Measurements from ENCODE around the gene EPB41L2.
A peak's percentile ranks its signal among the peaks of the same experiment; 100 is the strongest.

Gene EPB41L2

GRCh38 chr6:130872250-130873095, 190.6 kb downstream of the EPB41L2 start:
- H3K4me2 ChIP-seq, result peak overlapping the region; percentile 79; the same call in 1 of the 2 replicates
- H3K4me3 ChIP-seq (IDR thresholded peaks at IDR 0.05; ENCODE audit: insufficient read depth, low read depth, low read length), result no peak overlapping the region
- no peaks in the 10 kb centered on the region for H4K20me1 ChIP-seq (ENCODE audit: insufficient read depth)
- no peaks in the 10 kb centered on the region for H3K27me3 ChIP-seq (ENCODE audit: insufficient read depth, low read depth)
- no peak overlapping the region for H2AFZ ChIP-seq (ENCODE audit: low read depth)
- no peak overlapping the region for H3K9ac ChIP-seq
- no peaks in the 10 kb centered on the region for H3K79me2 ChIP-seq (ENCODE audit: insufficient read depth, low read depth)
- H3K36me3 ChIP-seq (ENCODE audit: insufficient read depth), result no peaks in the 10 kb centered on the region
- peaks cover 49% of the 10 kb centered on the region for H3K4me1 ChIP-seq (ENCODE audit: low read depth, poor library complexity, severe bottlenecking)
- H3K27ac ChIP-seq, result no peak overlapping the region
- TF ChIP-seq CTCF (conservative IDR thresholded peaks at IDR 0.05; ENCODE audit: low read depth, low read length), result peak; percentile 96

DNA sequence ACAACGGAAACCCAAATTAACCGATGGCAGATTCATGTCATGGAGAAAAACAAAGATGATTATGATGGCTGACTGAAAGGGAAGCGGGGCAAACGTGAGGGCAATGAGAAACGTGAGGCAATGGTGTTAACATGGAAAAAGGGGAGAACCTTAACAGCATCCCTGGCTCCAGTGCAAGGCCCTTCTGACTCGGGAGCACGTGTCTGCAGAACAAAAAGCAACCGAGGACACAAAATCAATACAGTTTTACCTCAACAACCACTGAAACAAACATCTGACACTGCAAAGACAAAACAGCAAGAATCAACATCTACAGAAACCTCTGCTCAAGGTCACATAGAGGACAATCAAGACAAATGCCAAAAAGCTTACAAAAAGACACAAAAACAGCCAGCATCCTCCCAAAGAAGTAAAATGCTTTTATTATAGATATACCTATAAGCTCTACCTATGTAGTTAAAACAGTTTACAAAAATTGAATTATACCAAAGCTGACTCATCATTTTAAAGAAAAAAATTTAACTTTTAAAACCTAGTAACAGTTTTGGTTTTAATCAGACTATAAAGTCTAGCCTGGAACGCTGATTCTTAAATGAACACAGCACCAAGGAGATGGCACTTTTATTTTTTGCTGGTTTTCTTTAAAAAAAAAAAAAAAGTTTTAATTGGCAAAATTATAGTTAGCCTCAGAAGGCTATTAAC, 192.7 kb downstream of the EPB41L2 start:
- peak overlapping the region; percentile 71 for H3K27ac ChIP-seq
- TF ChIP-seq CTCF (conservative IDR thresholded peaks at IDR 0.05; ENCODE audit: low read depth, low read length), result no peak
- H3K36me3 ChIP-seq (ENCODE audit: insufficient read depth), result no peaks in the 10 kb centered on the region
- H3K9ac ChIP-seq, result peak overlapping the region; percentile 42; the same call in 1 of the 2 replicates
- peak overlapping the region; percentile 79 for H3K4me2 ChIP-seq
- H3K79me2 ChIP-seq (ENCODE audit: insufficient read depth, low read depth), result no peaks in the 10 kb centered on the region
- no peak overlapping the region for H2AFZ ChIP-seq (ENCODE audit: low read depth)
- peaks cover 68% of the 10 kb centered on the region for H3K4me1 ChIP-seq (ENCODE audit: low read depth, poor library complexity, severe bottlenecking)
- H3K27me3 ChIP-seq (ENCODE audit: insufficient read depth, low read depth), result no peaks in the 10 kb centered on the region
- no peak overlapping the region for H3K4me3 ChIP-seq (IDR thresholded peaks at IDR 0.05; ENCODE audit: insufficient read depth, low read depth, low read length)
- H4K20me1 ChIP-seq (ENCODE audit: insufficient read depth), result no peaks in the 10 kb centered on the region

DNA sequence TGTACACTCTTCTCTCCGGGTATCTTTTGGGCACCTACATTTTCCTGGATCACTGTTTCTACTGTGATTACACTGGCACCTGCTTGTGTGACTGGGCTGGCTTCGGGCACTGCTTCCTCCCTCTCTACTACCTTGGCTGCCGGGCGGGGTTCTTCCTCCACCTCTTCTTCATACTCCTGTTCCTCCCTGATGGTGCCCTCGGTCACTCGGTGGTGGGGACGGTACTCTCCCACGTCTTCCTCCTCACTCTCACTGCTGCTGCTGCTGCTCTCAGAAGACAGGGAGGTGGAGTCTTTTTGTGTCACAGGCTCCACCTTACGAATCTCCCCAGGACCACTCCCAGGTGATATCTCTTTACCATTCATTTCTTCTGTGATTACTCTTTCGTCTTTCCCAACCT, 193.4 kb downstream of the EPB41L2 start:
- no peak overlapping the region for H3K4me3 ChIP-seq (IDR thresholded peaks at IDR 0.05; ENCODE audit: insufficient read depth, low read depth, low read length)
- peak overlapping the region; percentile 79 for H3K4me2 ChIP-seq
- no peaks in the 10 kb centered on the region for H3K36me3 ChIP-seq (ENCODE audit: insufficient read depth)
- peak overlapping the region; percentile 42; the same call in 1 of the 2 replicates for H3K9ac ChIP-seq
- peaks cover 75% of the 10 kb centered on the region for H3K4me1 ChIP-seq (ENCODE audit: low read depth, poor library complexity, severe bottlenecking)
- H3K27me3 ChIP-seq (ENCODE audit: insufficient read depth, low read depth), result no peaks in the 10 kb centered on the region
- no peaks in the 10 kb centered on the region for H4K20me1 ChIP-seq (ENCODE audit: insufficient read depth)
- H2AFZ ChIP-seq (ENCODE audit: low read depth), result no peak overlapping the region
- H3K27ac ChIP-seq, result peak overlapping the region; percentile 71
- no peaks in the 10 kb centered on the region for H3K79me2 ChIP-seq (ENCODE audit: insufficient read depth, low read depth)
- no peak for TF ChIP-seq CTCF (conservative IDR thresholded peaks at IDR 0.05; ENCODE audit: low read depth, low read length)

- no peak for TF ChIP-seq CTCF (conservative IDR thresholded peaks at IDR 0.05; ENCODE audit: low read depth, low read length)
- H3K27ac ChIP-seq, result peak overlapping the region; percentile 69
- peaks cover 81% of the 10 kb centered on the region for H3K4me1 ChIP-seq (ENCODE audit: low read depth, poor library complexity, severe bottlenecking)
- no peaks in the 10 kb centered on the region for H3K36me3 ChIP-seq (ENCODE audit: insufficient read depth)
- peak overlapping the region; percentile 68 for H3K4me2 ChIP-seq
- H3K79me2 ChIP-seq (ENCODE audit: insufficient read depth, low read depth), result no peaks in the 10 kb centered on the region
- H2AFZ ChIP-seq (ENCODE audit: low read depth), result no peak overlapping the region
- H3K4me3 ChIP-seq (IDR thresholded peaks at IDR 0.05; ENCODE audit: insufficient read depth, low read depth, low read length), result no peak overlapping the region
- peak overlapping the region; percentile 31; the same call in 1 of the 2 replicates for H3K9ac ChIP-seq
- H4K20me1 ChIP-seq (ENCODE audit: insufficient read depth), result no peaks in the 10 kb centered on the region
- H3K27me3 ChIP-seq (ENCODE audit: insufficient read depth, low read depth), result no peaks in the 10 kb centered on the region
These were observed 197.3 kb downstream of the EPB41L2 start for GRCh38 chr6:130865793-130866192.

All from KMS-11 (cell line).